DOHH2 (cell line): ENCODE results near the gene IKZF2.

ENCODE experiments used
- H3F3A ChIP-seq: fragments of 200-600 bp; sonication (generic), shearing (Covaris generic); 2 replicates; pipeline ENCODE4 v1.6.0; 2016; ENCODE audit warnings: antibody characterized with exemption, mild to moderate bottlenecking; ENCODE audit not compliant: control insufficient read depth, insufficient read depth
- H3K27ac ChIP-seq: fragments of 200-600 bp; sonication (generic); 2 replicates; pipeline ENCODE4 v1.5.1; 2014; ENCODE audit warnings: low read depth, mild to moderate bottlenecking, low read length, moderate library complexity
- H3K27me3 ChIP-seq: fragments of 200-600 bp; sonication (generic); 2 replicates; pipeline ENCODE4 v1.6.1; 2014; ENCODE audit warnings: mild to moderate bottlenecking, low read length, mixed read lengths; ENCODE audit not compliant: control insufficient read depth
- H3K36me3 ChIP-seq: fragments of 200-600 bp; sonication (generic); 2 replicates; pipeline ENCODE4 v1.6.1; 2014; ENCODE audit warnings: mild to moderate bottlenecking, low read length, moderate library complexity, mixed read lengths; ENCODE audit not compliant: control insufficient read depth
- H3K4me1 ChIP-seq: fragments of 200-600 bp; sonication (generic); 2 replicates; pipeline ENCODE4 v1.6.1; 2014; ENCODE audit warnings: mild to moderate bottlenecking, low read length, mixed read lengths; ENCODE audit not compliant: control insufficient read depth
- H3K4me2 ChIP-seq: fragments of 200-600 bp; sonication (generic); 2 replicates; pipeline ENCODE4 v1.6.0; 2014; ENCODE audit warnings: mild to moderate bottlenecking, low read length, moderate library complexity
- H3K4me3 ChIP-seq: fragments of 200-600 bp; sonication (generic); 2 replicates; pipeline ENCODE4 v1.5.1; 2014; ENCODE audit warnings: mild to moderate bottlenecking, low read length, mixed read lengths
- H3K79me2 ChIP-seq: fragments of 200-600 bp; sonication (generic); 2 replicates; pipeline ENCODE4 v1.6.1; 2014; ENCODE audit warnings: mild to moderate bottlenecking, low read length, mixed read lengths; ENCODE audit not compliant: control insufficient read depth
- H3K9me2 ChIP-seq: fragments of 200-600 bp; sonication (generic); replicated peaks from 2 replicates; pipeline ENCODE4 v1.6.1; 2014; ENCODE audit warnings: mild to moderate bottlenecking, low read length, mixed read lengths; ENCODE audit not compliant: control insufficient read depth
- H3K9me3 ChIP-seq: fragments of 200-600 bp; sonication (generic); 2 replicates; pipeline ENCODE4 v1.6.1; 2014; ENCODE audit warnings: antibody characterized with exemption, low read length, mixed read lengths; ENCODE audit not compliant: control insufficient read depth, insufficient read depth
- H4K20me1 ChIP-seq: fragments of 200-600 bp; sonication (generic); 2 replicates; pipeline ENCODE4 v1.6.0; 2014; ENCODE audit warnings: low read depth, mild to moderate bottlenecking, antibody characterized with exemption, low read length, moderate library complexity; ENCODE audit not compliant: control insufficient read depth, insufficient read depth
- EZH2phosphoT487 ChIP-seq: fragments of 200-600 bp; sonication (generic); IDR thresholded peaks from 2 replicates; pipeline ENCODE4 v1.6.1; 2017; ENCODE audit warnings: borderline replicate concordance, mild to moderate bottlenecking, antibody characterized with exemption, low read length, moderate library complexity, mixed read lengths
- TF ChIP-seq, protein P1 (sequence below): fragments of 200-600 bp; sonication (generic); IDR thresholded peaks from one replicate; pipeline ENCODE4 v1.5.1; 2014; ENCODE audit warnings: antibody characterized with exemption, mild to moderate bottlenecking, low read depth, low read length; ENCODE audit not compliant: poor library complexity, severe bottlenecking

Gene IKZF2

DNA sequence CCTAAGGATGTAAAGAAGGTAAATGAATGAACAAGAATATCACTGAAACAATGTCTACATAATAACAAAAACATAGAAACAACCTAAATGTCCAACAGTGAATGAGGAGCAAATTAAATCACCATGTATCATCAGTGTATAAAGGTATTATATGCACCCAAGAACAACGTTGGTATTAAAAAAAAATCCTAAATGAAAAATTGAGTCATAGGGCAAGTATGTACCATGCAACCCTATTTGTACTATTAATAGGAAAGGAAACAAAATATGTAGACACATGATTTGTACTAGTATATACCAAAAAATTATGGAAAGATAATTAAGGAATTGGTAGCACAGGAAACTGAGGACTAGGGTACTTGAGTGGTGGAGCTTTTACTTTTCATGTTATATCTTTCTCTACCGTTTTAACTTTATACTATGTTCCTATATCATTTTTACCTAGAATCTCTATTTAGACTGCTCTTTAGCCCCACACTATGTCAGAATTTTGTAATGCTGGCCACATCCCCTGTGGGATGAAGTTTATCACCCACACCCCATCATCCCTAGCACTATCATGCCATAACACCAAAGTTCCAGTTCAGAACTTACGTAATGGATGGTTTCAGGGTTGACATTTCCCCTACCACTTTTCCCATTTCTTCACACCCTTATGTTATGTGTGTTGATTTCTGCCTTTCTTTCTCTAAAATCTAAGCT, 25.6 kb downstream of the IKZF2 start:
- no peak for TF ChIP-seq EZH2phosphoT487
- TF ChIP-seq, protein P1, sequence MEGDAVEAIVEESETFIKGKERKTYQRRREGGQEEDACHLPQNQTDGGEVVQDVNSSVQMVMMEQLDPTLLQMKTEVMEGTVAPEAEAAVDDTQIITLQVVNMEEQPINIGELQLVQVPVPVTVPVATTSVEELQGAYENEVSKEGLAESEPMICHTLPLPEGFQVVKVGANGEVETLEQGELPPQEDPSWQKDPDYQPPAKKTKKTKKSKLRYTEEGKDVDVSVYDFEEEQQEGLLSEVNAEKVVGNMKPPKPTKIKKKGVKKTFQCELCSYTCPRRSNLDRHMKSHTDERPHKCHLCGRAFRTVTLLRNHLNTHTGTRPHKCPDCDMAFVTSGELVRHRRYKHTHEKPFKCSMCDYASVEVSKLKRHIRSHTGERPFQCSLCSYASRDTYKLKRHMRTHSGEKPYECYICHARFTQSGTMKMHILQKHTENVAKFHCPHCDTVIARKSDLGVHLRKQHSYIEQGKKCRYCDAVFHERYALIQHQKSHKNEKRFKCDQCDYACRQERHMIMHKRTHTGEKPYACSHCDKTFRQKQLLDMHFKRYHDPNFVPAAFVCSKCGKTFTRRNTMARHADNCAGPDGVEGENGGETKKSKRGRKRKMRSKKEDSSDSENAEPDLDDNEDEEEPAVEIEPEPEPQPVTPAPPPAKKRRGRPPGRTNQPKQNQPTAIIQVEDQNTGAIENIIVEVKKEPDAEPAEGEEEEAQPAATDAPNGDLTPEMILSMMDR: peak; percentile 10
- no peak overlapping the region for H3K4me2 ChIP-seq

DNA sequence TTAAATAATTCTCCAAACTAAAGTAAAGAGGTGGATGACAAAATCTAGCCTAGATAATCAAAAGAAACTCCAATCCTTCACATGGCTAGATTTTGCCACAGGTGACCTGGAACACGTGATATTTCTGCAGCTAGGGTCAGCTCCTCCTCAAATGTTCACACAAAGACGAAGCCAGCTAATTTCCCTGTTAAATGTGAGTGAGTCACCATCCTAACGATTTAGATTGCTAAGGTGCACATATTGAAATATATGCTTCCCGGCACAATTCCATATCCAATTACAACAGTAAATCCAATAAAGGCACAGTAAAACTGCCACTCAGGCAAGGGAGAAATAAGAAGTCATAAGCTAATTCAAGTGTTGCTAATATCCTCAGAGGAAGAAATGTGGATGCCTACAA, 28.7 kb downstream of the IKZF2 start:
- Histone ChIP-seq H3K27ac (no peak overlapping the region), H3K4me1 (peaks cover 29% of the 10 kb centered on the region), H3K36me3 (no peaks in the 10 kb centered on the region), H3K9me3 (no peaks in the 10 kb centered on the region), H3K27me3 (no peaks in the 10 kb centered on the region), H4K20me1 (peaks cover 3% of the 10 kb centered on the region; the same call in 1 of the 2 replicates), H3F3A (no peaks in the 10 kb centered on the region), H3K79me2 (peaks cover 38% of the 10 kb centered on the region), H3K4me2 (no peak overlapping the region), H3K4me3 (no peak overlapping the region), H3K9me2 (no peaks in the 10 kb centered on the region)
- TF ChIP-seq, protein P1: no peak
- no peak for TF ChIP-seq EZH2phosphoT487

More for the DNA sequence above, 25.6 kb downstream of the IKZF2 start:
- Histone ChIP-seq H3K36me3 (peaks cover 7% of the 10 kb centered on the region; the same call in 1 of the 2 replicates), H4K20me1 (peaks cover 3% of the 10 kb centered on the region; the same call in 1 of the 2 replicates), H3K27me3 (no peaks in the 10 kb centered on the region), H3K4me1 (peaks cover 9% of the 10 kb centered on the region), H3K79me2 (peaks cover 20% of the 10 kb centered on the region), H3K4me3 (no peak overlapping the region), H3F3A (no peaks in the 10 kb centered on the region), H3K9me2 (no peaks in the 10 kb centered on the region), H3K9me3 (no peaks in the 10 kb centered on the region), H3K27ac (no peak overlapping the region)

DNA sequence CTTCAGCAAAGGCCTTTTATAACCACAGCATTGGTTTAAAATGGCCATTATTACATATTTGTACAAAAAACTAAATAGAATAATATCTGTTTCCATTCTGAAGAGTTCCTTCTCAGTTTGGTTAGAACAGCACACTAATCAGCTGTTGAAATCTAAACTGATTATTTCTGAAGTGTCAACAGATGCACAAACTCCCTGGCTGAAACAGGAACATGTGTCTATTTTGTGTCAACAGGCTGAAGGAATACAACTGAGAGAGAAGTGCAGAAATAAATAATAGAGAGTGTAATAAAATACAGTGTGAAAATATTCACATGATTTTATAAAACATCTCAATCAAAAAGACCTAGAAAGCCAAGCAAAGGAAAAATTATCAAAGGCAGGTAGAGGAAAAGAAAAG, 29.7 kb downstream of the IKZF2 start:
- H3K4me2 ChIP-seq: no peak overlapping the region
- H4K20me1 ChIP-seq: peaks cover 3% of the 10 kb centered on the region; the same call in 1 of the 2 replicates
- H3K4me1 ChIP-seq: peaks cover 29% of the 10 kb centered on the region
- no peak overlapping the region for H3K4me3 ChIP-seq
- no peaks in the 10 kb centered on the region for H3K27me3 ChIP-seq
- H3K36me3 ChIP-seq: no peaks in the 10 kb centered on the region
- TF ChIP-seq, protein P1: no peak
- TF ChIP-seq EZH2phosphoT487: no peak
- H3F3A ChIP-seq: no peaks in the 10 kb centered on the region
- H3K79me2 ChIP-seq: peaks cover 47% of the 10 kb centered on the region
- no peaks in the 10 kb centered on the region for H3K9me2 ChIP-seq
- no peaks in the 10 kb centered on the region for H3K9me3 ChIP-seq
- no peak overlapping the region for H3K27ac ChIP-seq
